Adrenal gland (tissue), 12 donors: ENCODE data around the gene TRPM4. TPM values are rescaled to one million over a fixed set of nuclear protein-coding genes. Genes with fewer than 3 reads are reported as not detected.
A peak's percentile ranks its signal among the peaks of the same experiment; 100 is the strongest.
"Not testable (repeated sequence)": the region's sequence is repeated elsewhere in the genome, so short reads cannot be mapped to it uniquely, and the experiment has no call there.

Experiments
- DNase-seq, 7 donors: peaks; one replicate each; pipeline ENCODE4 v3.0.0-alpha.2; 2019 to 2020
- H3K27ac ChIP-seq, 5 donors: fragments of 200-600 bp; sonication (generic) in 4 of 5; 1 replicate in 3 of 5; 2 replicates in 2 of 5; pipeline versions ENCODE4 v1.5.1 to v1.8.0; 2016 to 2020; ENCODE audit warnings: mild to moderate bottlenecking in 1 of 5
- H3K27me3 ChIP-seq: fragments of 200-600 bp; 2 replicates; pipeline ENCODE4 v1.8.0; 2021
- H3K36me3 ChIP-seq, 2 donors: fragments of 200-600 bp; replicated peaks in 1 of 2; 1 replicate in 1 of 2; 2 replicates in 1 of 2; pipeline versions ENCODE4 v1.5.1 to v1.8.0; 2018 to 2022
- H3K4me1 ChIP-seq, 2 donors: fragments of 200-600 bp; replicated peaks in 1 of 2; 1 replicate in 1 of 2; 2 replicates in 1 of 2; pipeline versions ENCODE4 v1.5.1 to v1.8.0; 2018 to 2021
- H3K4me3 ChIP-seq, 4 donors: fragments of 200-600 bp; sonication (generic) in 3 of 4; one replicate each; pipeline ENCODE4 v1.5.1; 2016 to 2018
- H3K9me3 ChIP-seq, 3 donors: fragments of 200-600 bp; sonication (generic) in 1 of 3; replicated peaks in 1 of 3; 1 replicate in 2 of 3; 2 replicates in 1 of 3; pipeline versions ENCODE4 v1.5.1 to v1.8.0; 2016 to 2021
- CTCF ChIP-seq, 6 experiments: fragments of 450-650 bp in 4 of 6; fragments of 200-600 bp in 2 of 6; sonication (generic) in 1 of 6; IDR thresholded peaks; 1 replicate in 5 of 6; 2 replicates in 1 of 6; pipeline versions ENCODE4 v1.5.1 to v1.8.0; 2016 to 2021; ENCODE audit warnings: antibody characterized with exemption in 6 of 6, mild to moderate bottlenecking in 2 of 6, moderate library complexity in 1 of 6
- POLR2A ChIP-seq, 2 donors: fragments of 450-650 bp; IDR thresholded peaks; one replicate each; pipeline ENCODE4 v1.6.1; 2017; ENCODE audit warnings: antibody characterized with exemption in 2 of 2, mild to moderate bottlenecking in 2 of 2, moderate library complexity in 1 of 2
- WGBS, 4 donors: extraction: QIAGEN DNeasy Blood & Tissue Kit in 2 of 4; methylation state at CpG; one replicate each; pipeline versions ENCODE4 v1.1.5 to v1.1.7; 2013 to 2017; 5-methylcytosine and 5-hydroxymethylcytosine counted together
- intact Hi-C, 2 donors: fragments of 100-400 bp; cut with DNase I; formaldehyde crosslinking; loops; one replicate each; pipeline versions ENCODE4 v1.14.1 to v1.15.0; 2022 to 2023
- polyA plus RNA-seq, 3 donors: library from polyadenylated mRNA; stranded (reverse); fragments of 200-250 nt in 2 of 3; fragments of 350-450 nt in 1 of 3; fragmentation: Illumina TruSeq in 1 of 3; extraction: RNeasy Lipid Tissue Mini Kit (QIAGEN cat#74804) in 1 of 3; gene quantifications; one replicate each; pipeline ENCODE4 v1.2.3, GENCODE V29; 2013 to 2014
- total RNA-seq, 9 donors: library from RNA; depleted of rRNA in 4 of 9; stranded (reverse); fragments of >200 nt in 4 of 9; fragments of 120-200 nt in 1 of 9; fragmentation: NEBNext Ultra II Directional in 1 of 9; extraction: Animal tissue kit (Norgen Biotek cat#: 25700) in 1 of 9; gene quantifications; one replicate each; pipeline versions ENCODE4 v1.1.0 to v1.2.4, GENCODE V29; 2013 to 2023
- donor health status: healthy with polysubstance abuse.
- donor health status: Bipolar disorder and iron deficiency.
- donor health status: DM: yes; HTN: yes; CAD: no.
- donor health status: DM: no; HTN: no; CAD: no.
- donor health status: DM: no; HTN: no; CAD: no.
- donor health status: DM: yes; HTN: yes; CAD: no.

The TRPM4 gene
- total and polyA plus RNA-seq, 12 donors, result 4.2 to 56.3 (median 15.7) TPM

- no peak overlapping the region for H3K4me3 ChIP-seq
- no peak overlapping the region for H3K27ac ChIP-seq
- intact Hi-C loops, result no loop called here
- no peaks in the 10 kb centered on the region for H3K36me3 ChIP-seq
- H3K27me3 ChIP-seq, result no peaks in the 10 kb centered on the region
- no peak for TF ChIP-seq CTCF (IDR thresholded peaks at IDR 0.05)
- TF ChIP-seq POLR2A (IDR thresholded peaks at IDR 0.05), result no peak
- peaks cover 0 to 13% of the 10 kb centered on the region in 2 donors for H3K4me1 ChIP-seq
- 63 to 75% (median 64%) methylated on average over 6 to 23 of the region's 23 CpGs for whole genome bisulfite sequencing, 4 donors
- no peaks in the 10 kb centered on the region for H3K9me3 ChIP-seq
- no peak for DNase-seq
Observed at GRCh38 chr19:49125025-49125731, 32.4 kb upstream of the TRPM4 start.

DNA sequence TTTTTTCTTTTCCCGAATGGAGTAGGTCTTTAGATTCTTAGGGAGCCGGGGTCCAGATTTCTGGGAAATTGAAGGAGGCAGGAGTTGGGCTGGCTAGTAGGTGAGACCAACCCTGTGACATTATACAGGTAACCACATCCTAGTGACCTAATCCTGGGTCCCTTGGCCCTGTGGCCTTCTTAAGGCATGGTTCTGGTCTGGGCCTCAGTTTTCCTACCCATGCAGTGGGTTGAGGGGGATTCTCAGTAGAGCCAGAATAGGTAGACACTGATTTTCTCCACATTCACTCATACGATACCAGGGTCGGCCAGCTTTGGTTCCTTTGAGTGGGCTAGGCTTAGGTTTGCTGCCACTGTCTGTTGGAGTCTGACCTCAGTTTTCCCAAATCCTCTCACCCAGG, 31.0 kb upstream of the TRPM4 start:
- Histone ChIP-seq H3K9me3 (no peaks in the 10 kb centered on the region), H3K4me1 (peaks cover 0 to 10% of the 10 kb centered on the region in 2 donors), H3K27me3 (no peaks in the 10 kb centered on the region), H3K4me3 (no peak overlapping the region), H3K36me3 (no peaks in the 10 kb centered on the region), H3K27ac (no peak overlapping the region)
- TF ChIP-seq POLR2A (IDR thresholded peaks at IDR 0.05), result no peak
- no peak for TF ChIP-seq CTCF (IDR thresholded peaks at IDR 0.05)
- DNase-seq, result no peak
- intact Hi-C loops, result no loop called here
- WGBS, 4 donors, result 73 to 87% (median 84%) methylated on average over 4 of the region's 4 CpGs

DNA sequence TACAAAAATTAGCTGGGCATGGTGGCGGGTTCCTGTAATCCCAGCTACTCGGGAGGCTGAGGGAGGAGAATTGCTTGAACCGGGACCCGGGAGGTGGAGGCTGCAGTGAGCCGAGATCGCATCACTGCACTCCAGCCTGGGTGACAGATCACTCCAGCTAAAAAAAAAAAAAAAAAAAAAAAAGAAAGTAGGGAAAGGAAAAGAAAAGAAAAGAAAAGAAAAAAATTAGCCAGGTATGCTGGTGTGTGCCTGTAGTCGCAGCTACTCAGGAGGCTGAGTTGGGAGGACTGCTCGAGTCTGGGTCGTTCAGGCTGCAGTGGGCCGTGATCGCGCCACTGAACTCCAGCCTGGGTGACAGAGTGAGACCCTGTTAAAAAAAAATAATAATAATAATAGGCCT, 30.4 kb upstream of the TRPM4 start:
- H3K36me3 ChIP-seq, intact Hi-C loops, H3K4me3 ChIP-seq, H3K4me1 ChIP-seq, H3K9me3 ChIP-seq, DNase-seq, H3K27me3 ChIP-seq: not testable (repeated sequence)
- H3K27ac ChIP-seq, result peak overlapping the region in 1 of 5 donors; percentile 90
- 92 to 99% (median 93%) methylated on average over 12 of the region's 12 CpGs for WGBS, 4 donors

DNA sequence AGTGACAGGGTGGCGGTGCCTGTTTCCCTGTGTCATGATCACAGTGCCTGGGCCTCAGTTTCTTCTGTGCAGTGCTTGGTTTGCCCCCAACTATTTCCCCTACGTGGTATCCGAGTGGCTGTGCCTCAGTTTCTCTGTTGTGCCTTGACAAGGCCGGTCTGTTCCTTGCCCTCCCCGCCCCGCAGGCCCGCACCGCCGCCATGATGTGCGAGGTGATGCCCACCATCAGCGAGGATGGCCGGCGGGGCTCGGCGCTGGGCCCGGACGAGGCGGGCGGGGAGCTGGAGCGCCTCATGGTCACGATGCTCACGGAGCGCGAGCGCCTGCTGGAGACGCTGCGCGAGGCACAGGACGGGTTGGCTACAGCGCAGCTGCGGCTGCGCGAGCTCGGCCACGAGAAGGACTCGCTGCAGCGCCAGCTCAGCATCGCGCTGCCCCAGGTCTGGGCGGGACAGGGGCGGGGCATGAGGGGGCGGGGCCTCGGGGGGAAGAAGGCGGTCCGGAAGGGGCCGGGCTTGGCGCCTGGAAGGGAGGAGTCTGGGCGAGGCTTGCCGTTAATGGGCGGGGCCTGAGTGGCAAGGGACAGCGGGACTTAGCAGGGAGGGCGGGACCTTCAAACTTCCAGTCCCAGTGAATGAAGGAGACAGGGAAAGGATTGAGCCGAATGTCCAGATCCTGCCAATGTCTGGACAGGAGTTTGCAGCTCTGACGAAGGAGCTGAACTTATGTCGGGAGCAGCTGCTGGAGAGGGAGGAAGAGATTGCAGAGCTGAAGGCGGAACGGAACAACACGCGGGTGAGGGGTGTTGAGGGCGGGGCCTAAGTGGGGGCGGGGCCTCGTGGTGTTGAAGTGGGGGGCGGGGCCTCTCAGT, 29.7 kb upstream of the TRPM4 start:
- Histone ChIP-seq H3K27me3 (no peaks in the 10 kb centered on the region), H3K27ac (peak overlapping the region in 3 of 5 donors; percentile 45 to 90 (median 69)), H3K4me3 (peak overlapping the region in 1 of 4 donors; percentile 14), H3K9me3 (no peaks in the 10 kb centered on the region), H3K4me1 (peaks cover 0 to 10% of the 10 kb centered on the region in 2 donors), H3K36me3 (no peaks in the 10 kb centered on the region)
- 0 to 9% (median 3%) methylated on average over 19 to 63 of the region's 63 CpGs for WGBS, 4 donors
- DNase-seq, result peak; percentile 98
- intact Hi-C loops, result no loop called here
- peak in 2 of 6 experiments; percentile 39 to 50 for TF ChIP-seq CTCF (IDR thresholded peaks at IDR 0.05)
- no peak for TF ChIP-seq POLR2A (IDR thresholded peaks at IDR 0.05)
